GM21528 (cell line): ENCODE measurements around the gene HERPUD1.
"Not testable (repeated sequence)": the region's sequence is repeated elsewhere in the genome, so short reads cannot be mapped to it uniquely, and the experiment has no call there.

Experiments
- ATAC-seq: cut with Tn5 transposase; IDR thresholded peaks from one replicate; pipeline ENCODE4 v1.9.1; 2021; ENCODE audit warnings: mild to moderate bottlenecking, moderate library complexity; ENCODE audit not compliant: unreplicated experiment, low FRiP score

Gene HERPUD1

GRCh38 chr16:56953006-56953405, 21.1 kb downstream of the HERPUD1 start:
- ATAC-seq: no peak

DNA sequence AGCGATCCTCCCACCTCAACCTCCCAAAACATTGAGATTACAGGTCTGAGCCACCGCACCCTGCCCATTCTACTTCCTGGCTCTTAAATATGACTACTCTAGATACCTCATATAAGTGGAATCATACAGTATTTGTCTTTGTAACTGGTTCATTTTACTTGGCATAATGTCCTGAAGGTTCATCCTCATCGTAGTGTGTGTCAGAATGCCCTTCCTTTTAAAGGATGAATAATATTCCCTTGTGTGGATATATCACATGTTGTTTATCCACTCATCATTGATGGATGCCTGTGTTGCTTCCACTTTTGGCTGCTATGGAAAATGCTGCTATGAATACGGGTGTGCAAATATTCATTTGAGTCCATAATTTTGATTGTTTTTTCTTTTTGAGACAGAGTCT, 24.1 kb downstream of the HERPUD1 start:
- no peak for ATAC-seq

DNA sequence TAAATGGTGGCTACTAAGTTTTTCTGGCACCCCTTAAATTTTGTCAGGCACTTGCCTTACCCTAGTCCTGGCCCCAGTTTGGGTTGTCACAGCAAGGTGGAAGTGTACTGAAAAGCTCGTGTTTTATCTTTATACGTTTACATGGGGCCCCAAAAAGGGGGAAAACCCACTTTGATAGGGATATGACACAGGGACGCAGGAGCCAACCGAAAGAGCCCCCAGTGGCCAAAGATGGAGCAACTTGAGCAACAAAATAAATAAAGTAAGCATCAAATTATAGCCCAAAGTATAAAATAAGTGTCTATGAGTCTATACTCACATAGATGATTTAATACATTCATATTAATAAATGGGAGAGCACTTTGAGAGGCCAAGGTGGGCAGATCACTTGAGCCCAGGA, 24.8 kb downstream of the HERPUD1 start:
- ATAC-seq: no peak

GRCh38 chr16:56960681-56961281, 28.8 kb downstream of the HERPUD1 start:
- no peak for ATAC-seq

DNA sequence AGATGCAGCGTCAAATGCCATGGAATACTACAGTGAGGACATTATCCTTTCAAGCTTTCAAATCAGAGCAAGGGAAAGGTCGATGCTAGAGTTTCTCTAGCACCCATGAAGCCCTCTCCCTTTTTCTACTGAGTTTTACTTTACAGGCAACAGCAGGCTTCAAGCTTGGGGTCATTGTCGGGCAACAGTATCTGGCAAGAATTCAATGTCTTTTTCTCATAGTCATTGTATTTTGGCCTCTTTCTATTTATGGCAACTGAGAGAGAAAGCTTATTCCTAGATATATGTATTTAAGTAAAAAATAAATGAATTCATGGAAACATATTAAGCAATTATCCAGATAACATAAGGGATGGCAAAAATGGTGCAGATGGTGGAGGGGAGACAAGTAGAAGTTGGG, 29.4 kb downstream of the HERPUD1 start:
- ATAC-seq: no peak

- no peak for ATAC-seq
Observed at GRCh38 chr16:56961851-56962281, 29.9 kb downstream of the HERPUD1 start, which contains the start of gene CETP. Gene CETP (plus strand): TSS chr16:56961950. CDS start chr16:56961980, 30 bp downstream.

DNA sequence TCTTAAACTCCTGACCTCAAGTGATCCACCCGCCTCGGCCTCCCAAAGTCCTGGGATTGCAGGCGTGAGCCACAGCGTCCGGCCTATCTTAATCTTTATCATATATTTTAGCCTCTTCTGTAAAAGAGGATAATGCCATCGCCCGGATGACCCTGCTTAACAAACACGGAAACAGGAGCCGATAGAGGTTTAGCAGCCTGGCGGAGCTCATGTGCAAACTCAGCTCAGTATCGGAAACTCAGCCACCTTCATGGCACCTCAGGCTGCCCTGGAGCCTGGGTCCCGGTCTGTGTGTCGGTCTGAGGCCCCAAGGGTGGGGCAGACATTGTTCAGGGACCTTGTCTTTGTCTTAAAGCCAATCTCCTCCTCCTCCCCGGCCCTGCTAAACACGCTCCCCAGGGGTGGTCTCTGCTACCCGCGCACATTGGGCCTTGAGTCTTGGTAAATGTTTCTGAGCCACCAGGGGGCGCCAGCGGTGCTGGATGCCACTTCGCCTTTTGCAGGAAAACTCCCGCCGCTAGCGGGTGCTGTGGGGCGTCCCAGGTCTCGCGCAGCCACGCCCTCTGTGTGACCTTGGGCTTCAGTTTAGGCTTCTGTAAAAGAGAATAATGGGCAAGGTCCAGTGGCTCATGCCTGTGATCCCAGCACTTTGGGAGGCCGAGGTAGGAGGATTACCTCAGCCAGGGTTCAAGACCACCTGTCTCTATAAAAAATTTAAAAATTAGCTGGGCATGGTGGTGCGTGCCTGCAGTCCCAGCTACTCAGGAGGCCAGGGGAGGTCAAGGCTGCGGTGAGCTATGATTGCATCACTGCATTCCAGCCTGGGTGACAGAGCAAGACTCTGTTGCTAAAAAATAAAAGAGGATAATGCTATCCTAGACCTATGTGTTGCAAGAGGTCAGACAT, 32.6 kb downstream of the HERPUD1 start:
- no peak for ATAC-seq

GRCh38 chr16:56965149-56966092, 33.5 kb downstream of the HERPUD1 start:
- no peak for ATAC-seq

GRCh38 chr16:56966093-56966475, 34.1 kb downstream of the HERPUD1 start:
- ATAC-seq: no peak

DNA sequence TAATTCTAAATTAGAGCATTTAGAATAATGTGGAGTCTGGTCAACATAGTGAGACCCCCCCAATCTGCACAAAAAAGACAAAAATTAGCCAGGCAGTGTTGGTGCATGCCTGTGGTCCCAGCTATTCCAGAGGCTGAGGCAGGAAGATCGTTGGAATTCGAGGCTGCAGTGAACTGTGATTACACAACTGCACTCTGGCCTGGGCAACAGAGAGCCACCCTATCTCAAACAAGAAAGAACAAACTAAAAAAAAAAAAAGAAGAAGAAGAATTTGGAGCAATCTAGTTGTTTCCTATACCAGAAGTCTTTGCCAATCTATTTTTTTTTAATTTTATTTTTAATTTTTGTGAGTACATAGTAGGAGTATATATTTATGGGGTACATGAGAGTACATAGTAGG, 35.8 kb downstream of the HERPUD1 start:
- no peak for ATAC-seq

GRCh38 chr16:56969769-56970168, 37.8 kb downstream of the HERPUD1 start:
- no peak for ATAC-seq

GRCh38 chr16:56970934-56971767, 39.2 kb downstream of the HERPUD1 start:
- peak; percentile 74 for ATAC-seq

DNA sequence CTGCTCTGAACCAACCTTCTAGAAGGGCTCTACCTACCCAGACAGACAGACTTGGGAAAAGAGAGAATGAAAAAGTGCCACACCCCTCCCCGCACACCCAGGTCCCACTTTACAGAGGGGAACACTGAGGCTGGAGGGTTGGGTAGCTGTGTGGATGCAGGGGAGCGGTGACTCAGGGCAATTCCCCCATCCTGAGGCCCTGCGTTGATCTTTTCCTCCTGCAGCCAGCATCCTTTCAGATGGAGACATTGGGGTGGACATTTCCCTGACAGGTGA, 39.8 kb downstream of the HERPUD1 start:
- no peak for ATAC-seq

- ATAC-seq: no peak
Observed at GRCh38 chr16:56972403-56973293, 40.7 kb downstream of the HERPUD1 start.

- no peak for ATAC-seq
Observed at GRCh38 chr16:56973294-56973689, 41.4 kb downstream of the HERPUD1 start.

DNA sequence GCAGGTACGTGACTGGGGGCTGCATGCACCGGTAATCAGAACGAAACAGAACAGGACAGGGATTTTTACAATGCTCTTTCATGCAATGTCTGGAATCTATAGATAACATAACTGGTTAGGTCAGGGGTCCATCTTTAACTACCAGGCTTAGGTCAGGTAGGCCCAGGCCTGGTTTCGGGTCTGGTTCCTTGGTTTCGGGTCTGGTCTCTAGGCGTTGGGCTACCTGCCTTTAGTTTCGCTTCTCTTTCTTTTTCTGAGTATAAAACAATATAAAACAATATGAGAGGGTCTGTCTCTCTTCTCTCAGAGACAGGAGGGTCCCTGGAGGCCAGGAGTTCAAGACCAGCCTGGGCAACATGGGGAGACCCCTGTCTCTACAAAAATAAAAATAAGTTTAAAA, 42.0 kb downstream of the HERPUD1 start:
- not testable (repeated sequence) for ATAC-seq

- no peak for ATAC-seq
Observed at GRCh38 chr16:56974549-56975300, 42.8 kb downstream of the HERPUD1 start.

DNA sequence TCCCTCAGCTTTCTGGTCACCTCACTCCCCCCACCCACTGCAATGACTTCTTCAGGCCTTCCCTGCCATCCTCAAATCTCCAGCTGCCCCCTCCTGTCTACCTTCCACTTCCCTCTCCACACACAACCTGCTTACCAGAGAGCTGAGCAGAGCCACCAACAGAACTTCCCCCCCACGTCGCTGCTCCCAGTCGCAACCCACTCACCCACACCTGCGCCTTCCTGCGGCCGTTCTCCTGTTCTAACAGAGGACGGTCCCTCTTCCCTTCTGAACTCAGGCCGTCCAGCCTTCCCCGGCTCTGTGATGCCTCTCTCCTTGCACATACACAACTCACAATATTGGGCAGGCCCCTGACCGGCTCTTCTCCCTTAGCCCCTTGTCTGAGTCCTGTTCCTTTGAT, 43.8 kb downstream of the HERPUD1 start:
- no peak for ATAC-seq
